Natural killer cell (primary cell): ENCODE results near the gene CHMP4A. TPM values are rescaled to one million over a fixed set of nuclear protein-coding genes. Genes with fewer than 3 reads are reported as not detected.

Experiments used
- ATAC-seq, 3 donors: fragments of 150-1000 bp in 2 of 3; fragments of 200-7000 bp in 1 of 3; cut with Tn5 transposase; 1 replicate in 1 of 3; 2 replicates in 2 of 3; pipeline ENCODE4 v1.10.0; 2021; ENCODE audit warnings: mild to moderate bottlenecking in 2 of 3, moderate library complexity in 2 of 3
- DNase-seq, 2 donors: peaks; one replicate each; pipeline versions ENCODE4 v3.0.0 to v3.0.0-alpha.2; 2013 to 2021; ENCODE audit warnings: mixed read lengths in 1 of 2
- H3K27ac ChIP-seq: one replicate; pipeline ENCODE4 v1.5.1; 2013; ENCODE audit warnings: mild to moderate bottlenecking, low read length
- H3K27me3 ChIP-seq: one replicate; pipeline ENCODE4 v1.6.1; 2013; ENCODE audit warnings: low read length; ENCODE audit not compliant: control insufficient read depth, insufficient read depth
- H3K36me3 ChIP-seq: one replicate; pipeline ENCODE4 v1.6.1; 2013; ENCODE audit warnings: low read length; ENCODE audit not compliant: control insufficient read depth, insufficient read depth
- H3K4me1 ChIP-seq: one replicate; pipeline ENCODE4 v1.6.1; 2013; ENCODE audit warnings: low read length; ENCODE audit not compliant: control insufficient read depth, insufficient read depth
- H3K4me3 ChIP-seq: one replicate; pipeline ENCODE4 v1.5.1; 2013; ENCODE audit warnings: low read length
- H3K9me3 ChIP-seq: one replicate; pipeline ENCODE4 v1.6.1; 2013; ENCODE audit warnings: low read length; ENCODE audit not compliant: control insufficient read depth, insufficient read depth
- H3K27ac Mint-ChIP-seq, 2 donors: one replicate each; pipeline ENCODE4 v1.8.0; 2022; ENCODE audit warnings: mild to moderate bottlenecking in 2 of 2, mixed read lengths in 2 of 2, moderate library complexity in 1 of 2
- H3K27me3 Mint-ChIP-seq, 2 donors: one replicate each; pipeline ENCODE4 v1.8.0; 2022; ENCODE audit warnings: low read depth in 2 of 2, mixed read lengths in 2 of 2
- H3K36me3 Mint-ChIP-seq: one replicate; pipeline ENCODE4 v1.8.0; 2022; ENCODE audit warnings: mixed read lengths
- H3K4me1 Mint-ChIP-seq, 2 donors: one replicate each; pipeline ENCODE4 v1.8.0; 2022; ENCODE audit warnings: mixed read lengths in 2 of 2
- H3K4me3 Mint-ChIP-seq: one replicate; pipeline ENCODE4 v1.8.0; 2022; ENCODE audit warnings: mild to moderate bottlenecking, moderate library complexity, mixed read lengths
- H3K9me3 Mint-ChIP-seq, 2 donors: one replicate each; pipeline ENCODE4 v1.8.0; 2022; ENCODE audit warnings: mixed read lengths in 2 of 2
- WGBS: methylation state at CpG from one replicate; pipeline ENCODE4 v1.1.7; 2013; ENCODE audit warnings: missing lambda C conversion rate; ENCODE audit not compliant: insufficient coverage; 5-methylcytosine and 5-hydroxymethylcytosine counted together
- intact Hi-C: fragments of 100-400 bp; cut with micrococcal nuclease; formaldehyde crosslinking; loops from one replicate; pipeline ENCODE4 v1.14.2; 2022
- total RNA-seq, 4 donors: library from RNA; stranded (reverse); fragments of 120-200 nt in 1 of 4; gene quantifications; one replicate each; pipeline versions ENCODE4 v1.2.3 to v1.2.4, GENCODE V29; 2013 to 2022
- TF ChIP-seq, protein P1 (sequence below): fragments of 200-600 bp; IDR thresholded peaks from one replicate; pipeline ENCODE4 v1.8.0; 2022; ENCODE audit warnings: antibody characterized with exemption

CHMP4A gene
- total RNA-seq, 3 donors from 2014 or later (not counting 1 experiment from before 2014, with no cell fraction given) = 105 to 118 (median 115) TPM

DNA sequence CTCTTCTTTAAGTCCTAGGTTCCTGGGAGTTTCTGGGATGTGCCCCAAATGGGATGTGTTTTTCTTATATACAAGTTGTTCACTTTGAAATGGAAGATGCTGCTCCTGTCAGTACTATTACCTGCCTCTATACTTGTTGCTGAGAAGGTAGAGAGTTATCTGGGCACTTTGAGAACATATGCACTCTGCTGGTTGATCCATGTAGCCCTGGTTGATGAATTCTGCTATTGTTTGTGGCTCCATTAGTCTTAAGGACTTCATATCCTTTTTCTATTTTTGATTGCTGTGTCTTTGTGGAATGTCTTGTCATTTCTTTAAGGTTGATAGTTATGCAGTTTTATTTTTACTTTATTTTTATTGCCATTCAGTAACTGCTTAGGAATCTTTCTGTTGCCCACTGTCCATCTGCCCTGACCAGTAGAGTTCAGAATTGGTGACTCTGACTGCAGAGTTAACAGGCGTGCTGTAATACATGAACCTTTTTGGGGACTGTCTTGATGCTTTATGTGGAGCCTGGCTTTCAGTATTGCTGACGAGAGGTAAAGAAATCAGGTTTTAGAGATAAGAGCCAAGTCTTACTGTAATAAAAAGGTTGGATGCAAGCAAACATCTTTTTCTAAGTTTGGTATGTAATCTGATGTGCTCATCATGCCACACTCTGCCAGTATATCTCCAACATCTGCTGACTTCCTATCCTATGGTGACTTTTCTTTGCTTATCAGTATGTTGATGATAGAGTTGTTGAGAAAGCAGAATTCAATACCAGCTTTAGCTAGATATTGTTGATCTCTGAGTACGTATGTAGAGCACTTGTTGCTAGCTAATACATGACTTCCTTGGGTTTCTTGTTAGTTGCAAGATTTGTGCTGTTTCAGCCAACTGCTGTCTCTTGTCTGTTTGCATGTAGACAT, 21.1 kb upstream of the CHMP4A start:
- no peaks in the 10 kb centered on the region for H3K27me3 Mint-ChIP-seq
- peaks cover 22% of the 10 kb centered on the region for H3K36me3 Mint-ChIP-seq
- Histone ChIP-seq H3K4me3 (no peak overlapping the region), H3K27me3 (no peaks in the 10 kb centered on the region), H3K27ac (no peak overlapping the region), H3K36me3 (peaks cover 48% of the 10 kb centered on the region), H3K4me1 (peaks cover 24% of the 10 kb centered on the region), H3K9me3 (no peaks in the 10 kb centered on the region)
- H3K27ac Mint-ChIP-seq = peak overlapping the region; percentile 36 to 100
- peaks cover 63 to 71% of the 10 kb centered on the region in 2 donors for H3K4me1 Mint-ChIP-seq
- no peak for DNase-seq
- H3K9me3 Mint-ChIP-seq = no peaks in the 10 kb centered on the region
- WGBS = 98% methylated on average over 3 of the region's 3 CpGs
- intact Hi-C loops = loop anchor here (5.0 kb wide), 2 partner anchors 37 to 38 kb away; partner anchors contain the start of genes RABGGTA and TM9SF1
- peak overlapping the region; percentile 59 for H3K4me3 Mint-ChIP-seq
- ATAC-seq = no peak
- TF ChIP-seq, protein P1, sequence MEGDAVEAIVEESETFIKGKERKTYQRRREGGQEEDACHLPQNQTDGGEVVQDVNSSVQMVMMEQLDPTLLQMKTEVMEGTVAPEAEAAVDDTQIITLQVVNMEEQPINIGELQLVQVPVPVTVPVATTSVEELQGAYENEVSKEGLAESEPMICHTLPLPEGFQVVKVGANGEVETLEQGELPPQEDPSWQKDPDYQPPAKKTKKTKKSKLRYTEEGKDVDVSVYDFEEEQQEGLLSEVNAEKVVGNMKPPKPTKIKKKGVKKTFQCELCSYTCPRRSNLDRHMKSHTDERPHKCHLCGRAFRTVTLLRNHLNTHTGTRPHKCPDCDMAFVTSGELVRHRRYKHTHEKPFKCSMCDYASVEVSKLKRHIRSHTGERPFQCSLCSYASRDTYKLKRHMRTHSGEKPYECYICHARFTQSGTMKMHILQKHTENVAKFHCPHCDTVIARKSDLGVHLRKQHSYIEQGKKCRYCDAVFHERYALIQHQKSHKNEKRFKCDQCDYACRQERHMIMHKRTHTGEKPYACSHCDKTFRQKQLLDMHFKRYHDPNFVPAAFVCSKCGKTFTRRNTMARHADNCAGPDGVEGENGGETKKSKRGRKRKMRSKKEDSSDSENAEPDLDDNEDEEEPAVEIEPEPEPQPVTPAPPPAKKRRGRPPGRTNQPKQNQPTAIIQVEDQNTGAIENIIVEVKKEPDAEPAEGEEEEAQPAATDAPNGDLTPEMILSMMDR = no peak

DNA sequence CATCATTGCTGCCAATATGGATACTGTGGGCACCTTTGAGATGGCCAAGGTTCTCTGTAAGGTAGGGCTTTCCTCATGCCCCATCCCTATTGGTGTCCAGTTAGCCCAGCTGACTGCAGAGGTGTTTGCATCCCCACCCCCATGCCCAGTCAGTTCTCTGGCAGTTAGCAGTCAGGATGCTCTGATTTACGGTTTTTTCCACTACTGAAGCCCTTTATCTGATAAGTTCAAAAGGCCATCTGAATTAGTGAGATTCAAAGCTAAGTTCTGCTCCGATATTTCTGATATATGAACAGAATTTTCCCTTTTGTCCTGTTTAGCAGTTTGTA, 20.2 kb upstream of the CHMP4A start:
- H3K36me3 Mint-ChIP-seq = peaks cover 22% of the 10 kb centered on the region
- H3K27me3 Mint-ChIP-seq = no peaks in the 10 kb centered on the region
- ATAC-seq = no peak

DNA sequence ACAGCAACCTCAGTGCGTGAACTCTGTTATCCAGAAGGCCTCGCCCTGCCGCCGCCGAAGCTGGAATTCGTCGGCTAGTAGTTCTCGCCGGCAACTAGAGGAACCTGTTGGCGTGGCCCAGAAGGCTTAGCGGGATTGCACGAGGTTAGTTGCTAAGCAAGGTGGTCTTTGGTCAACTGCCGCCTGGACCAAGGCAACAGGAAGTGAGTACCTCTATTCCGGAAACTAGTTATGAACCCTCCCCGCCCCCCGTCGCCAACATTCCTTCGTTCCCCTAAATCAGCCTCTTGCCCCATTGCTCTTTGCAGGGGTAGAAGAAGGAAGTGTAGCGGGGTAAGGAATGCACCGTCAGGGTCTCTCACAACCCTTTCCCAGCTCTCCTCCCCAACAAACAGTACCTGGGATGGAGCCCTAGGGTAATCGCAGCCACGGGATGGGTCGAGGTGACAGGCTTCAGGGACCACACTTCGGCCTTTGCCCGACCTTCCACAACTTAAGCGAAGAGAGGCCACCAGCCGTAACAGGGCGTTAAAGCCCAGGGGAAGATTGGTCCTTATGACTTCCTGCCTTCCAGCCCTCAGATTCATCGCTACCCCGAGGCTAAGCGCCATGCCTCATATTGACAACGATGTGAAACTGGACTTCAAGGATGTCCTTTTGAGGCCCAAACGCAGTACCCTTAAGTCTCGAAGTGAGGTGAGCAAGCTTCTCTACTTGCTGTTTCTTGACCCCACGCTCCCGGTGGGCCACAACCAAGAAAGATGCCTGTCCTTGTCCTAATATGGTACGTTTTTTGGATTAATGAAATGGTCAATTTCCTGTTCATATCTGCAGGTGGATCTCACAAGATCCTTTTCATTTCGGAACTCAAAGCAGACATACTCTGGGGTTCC, 19.6 kb upstream of the CHMP4A start, which contains the start of gene GMPR2:
Gene GMPR2 (plus strand): TSS at position 285 of the 893 bp plus-strand sequence. CDS start 325 bp downstream, at position 610.
- Mint-ChIP-seq H3K27me3 (no peaks in the 10 kb centered on the region), H3K4me3 (peak within 1 kb of the TSS; percentile 86), H3K4me1 (peaks cover 49 to 61% of the 10 kb centered on the region in 2 donors), H3K36me3 (peaks cover 18% of the 10 kb centered on the region), H3K27ac (peak within 1 kb of the TSS; percentile 87 to 100), H3K9me3 (no peaks in the 10 kb centered on the region)
- Histone ChIP-seq H3K27me3 (no peaks in the 10 kb centered on the region), H3K36me3 (peaks cover 33% of the 10 kb centered on the region), H3K27ac (peak within 1 kb of the TSS; percentile 77), H3K4me1 (peaks cover 24% of the 10 kb centered on the region), H3K9me3 (no peaks in the 10 kb centered on the region), H3K4me3 (peak within 1 kb of the TSS; percentile 71)
- TF ChIP-seq, protein P1 = no peak
- WGBS = 6% methylated on average over 32 of the region's 38 CpGs
- DNase-seq (peak in 1 of 2 donors; percentile 53), ATAC-seq (peak; percentile 21 to 41 (median 40))
- intact Hi-C loops = loop anchor here (1.0 to 5.0 kb wide), 4 partner anchors 9 to 39 kb away; partner anchors contain the start of genes MDP1, RABGGTA, TINF2 and TM9SF1

More for the DNA sequence above, 20.2 kb upstream of the CHMP4A start:
- Mint-ChIP-seq H3K27ac (peak overlapping the region; percentile 87 to 100), H3K4me1 (peaks cover 55 to 67% of the 10 kb centered on the region in 2 donors), H3K9me3 (no peaks in the 10 kb centered on the region), H3K4me3 (peak overlapping the region; percentile 86)
- TF ChIP-seq, protein P1 = no peak
- Histone ChIP-seq H3K27ac (peak overlapping the region; percentile 77), H3K4me3 (peak overlapping the region; percentile 71), H3K36me3 (peaks cover 40% of the 10 kb centered on the region), H3K9me3 (no peaks in the 10 kb centered on the region), H3K27me3 (no peaks in the 10 kb centered on the region), H3K4me1 (peaks cover 24% of the 10 kb centered on the region)
- 76% methylated on average over 2 of the region's 2 CpGs for WGBS
- DNase-seq = no peak
- intact Hi-C loops = loop anchor here (5.0 kb wide), 2 partner anchors 36 to 39 kb away; partner anchors contain the start of genes RABGGTA and TM9SF1
